ENCODE results near the gene LPP.

DNA sequence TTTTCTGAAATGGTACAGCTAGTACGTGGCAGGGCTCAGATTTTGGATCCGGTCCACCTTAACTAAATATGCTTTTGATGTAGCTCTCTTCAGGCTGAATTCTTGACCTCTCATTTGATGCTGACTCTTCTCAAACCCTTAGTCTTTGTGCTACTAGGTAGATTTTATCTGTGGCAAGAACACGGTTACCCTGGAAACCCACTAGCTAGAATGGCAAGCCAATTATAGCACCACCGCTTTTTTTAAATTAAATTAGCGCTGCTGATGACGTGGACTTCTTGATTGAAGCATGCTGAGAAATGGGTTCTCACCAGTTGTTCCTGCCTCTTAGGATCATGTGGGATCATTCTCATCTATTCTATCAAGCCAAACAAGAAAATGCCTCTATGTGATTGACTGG is 421.5 kb downstream of the LPP start:
- TF ChIP-seq CTCF (IDR thresholded peaks at IDR 0.05): no peak
- TF ChIP-seq POLR2A (IDR thresholded peaks at IDR 0.05; ENCODE audit: low read depth): no peak
